SK-N-MC (cell line): ENCODE results near the gene EWSR1.

ENCODE experiments used
- EZH2 ChIP-seq: fragments of 200-600 bp; sonication (generic); IDR thresholded peaks from one replicate; pipeline ENCODE4 v1.6.1; 2017; ENCODE audit warnings: antibody characterized with exemption
- FOXP2 ChIP-seq: optimal IDR thresholded peaks from 2 replicates; pipeline ENCODE3; 2011; ENCODE audit warnings: mild to moderate bottlenecking, moderate library complexity; ENCODE audit not compliant: insufficient read depth; ENCODE audit errors: extremely low read length, control extremely low read depth
- POLR2AphosphoS5 ChIP-seq: IDR thresholded peaks from 2 replicates; pipeline ENCODE4 v1.6.1; 2012; ENCODE audit warnings: mild to moderate bottlenecking, low read depth, low read length, borderline replicate concordance

DNA sequence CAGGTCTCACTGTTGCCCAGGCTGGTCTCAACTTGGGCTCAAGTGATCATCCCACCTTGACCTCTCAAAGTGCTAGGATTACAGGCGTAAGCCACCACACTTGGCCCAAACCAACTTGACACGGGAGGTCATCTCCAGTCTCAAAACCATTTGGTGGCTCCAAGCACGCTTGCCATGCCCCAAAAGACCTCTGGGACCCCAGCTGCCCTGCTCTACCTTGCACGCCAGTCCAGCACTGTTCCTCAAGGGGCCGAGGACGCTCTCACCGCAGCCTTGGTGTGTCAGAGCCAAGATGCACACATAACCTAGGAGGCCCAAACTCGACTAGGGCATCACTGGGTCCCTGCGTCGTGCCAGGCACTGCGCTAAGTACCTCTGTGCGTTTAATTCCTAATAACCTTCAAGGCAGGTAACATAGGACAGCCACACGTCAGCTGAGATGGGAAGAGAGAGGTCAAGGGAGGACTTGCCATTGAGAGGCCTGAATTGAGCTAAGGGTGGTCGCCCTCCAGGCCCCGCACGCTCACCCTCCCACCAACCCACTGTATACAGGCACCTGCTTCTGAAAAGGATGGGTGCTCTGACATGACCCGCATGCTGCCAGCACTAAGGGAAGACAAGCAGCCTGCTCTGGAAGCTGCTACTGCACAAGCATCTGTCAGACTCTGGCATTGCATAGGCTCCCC lies 33.8 kb downstream of the EWSR1 start:
- TF ChIP-seq POLR2AphosphoS5 (no peak), EZH2 (no peak), FOXP2 (no peak)
